GM23338 (cell line): ENCODE measurements around the gene INPP1. TPM values are rescaled to one million over a fixed set of nuclear protein-coding genes. Genes with fewer than 3 reads are reported as not detected.

Experiments
- ATAC-seq: fragments of 200-7000 bp; cut with Tn5 transposase; 3 replicates; pipeline ENCODE4 v1.9.1; 2020
- DNase-seq: peaks from one replicate; pipeline ENCODE4 v3.0.0-alpha.2; 2015; ENCODE audit warnings: low spot score
- H2AFZ ChIP-seq: fragments of 200-600 bp; sonication (generic); 2 replicates; pipeline ENCODE4 v1.8.0; 2016; ENCODE audit warnings: antibody characterized with exemption, mild to moderate bottlenecking, moderate library complexity
- H3F3A ChIP-seq: fragments of 200-600 bp; sonication (generic); replicated peaks from 2 replicates; pipeline ENCODE4 v1.8.0; 2017; ENCODE audit warnings: antibody characterized with exemption, mixed run types, low read depth
- H3K27ac ChIP-seq: fragments of 200-600 bp; sonication (generic); 2 replicates; pipeline ENCODE4 v1.6.1; 2016; ENCODE audit warnings: low read depth
- H3K27me3 ChIP-seq: fragments of 200-600 bp; sonication (generic); 2 replicates; pipeline ENCODE4 v1.8.0; 2016; ENCODE audit warnings: mild to moderate bottlenecking, mixed run types, moderate library complexity; ENCODE audit not compliant: insufficient read depth
- H3K36me3 ChIP-seq: fragments of 200-600 bp; sonication (generic); 2 replicates; pipeline ENCODE4 v1.8.0; 2016; ENCODE audit warnings: mild to moderate bottlenecking; ENCODE audit not compliant: insufficient read depth
- H3K4me1 ChIP-seq: fragments of 200-600 bp; sonication (generic); 2 replicates; pipeline ENCODE4 v1.8.0; 2016; ENCODE audit warnings: mild to moderate bottlenecking, moderate library complexity; ENCODE audit not compliant: insufficient read depth
- H3K4me2 ChIP-seq: fragments of 200-600 bp; sonication (generic); 2 replicates; pipeline ENCODE4 v1.7.1; 2017; ENCODE audit warnings: mixed run types
- H3K4me3 ChIP-seq: fragments of 200-600 bp; sonication (generic); 2 replicates; pipeline ENCODE4 v1.6.1; 2016; ENCODE audit warnings: mixed run types
- H3K79me2 ChIP-seq: fragments of 200-600 bp; sonication (generic); replicated peaks from 2 replicates; pipeline ENCODE4 v1.8.0; 2017; ENCODE audit warnings: mild to moderate bottlenecking; ENCODE audit not compliant: insufficient read depth
- H3K9me2 ChIP-seq: fragments of 200-600 bp; sonication (generic); 2 replicates; pipeline ENCODE4 v1.8.0; 2017; ENCODE audit not compliant: insufficient read depth
- H4K20me1 ChIP-seq: fragments of 200-600 bp; sonication (generic); replicated peaks from 2 replicates; pipeline ENCODE4 v1.8.0; 2017; ENCODE audit warnings: mild to moderate bottlenecking; ENCODE audit not compliant: insufficient read depth
- H3K27ac Mint-ChIP-seq: 2 replicates; pipeline ENCODE4 v1.8.0; 2020; ENCODE audit warnings: inconsistent platforms, mild to moderate bottlenecking, moderate library complexity, mixed read lengths
- H3K27me3 Mint-ChIP-seq: 3 replicates; pipeline ENCODE4 v1.8.0; 2022; ENCODE audit warnings: low read depth, mild to moderate bottlenecking, moderate library complexity, mixed read lengths, inconsistent platforms; ENCODE audit not compliant: insufficient read depth, poor library complexity
- H3K36me3 Mint-ChIP-seq: 3 replicates; pipeline ENCODE4 v1.8.0; 2021; ENCODE audit warnings: low read depth, mild to moderate bottlenecking, inconsistent platforms, moderate library complexity, mixed read lengths
- H3K4me1 Mint-ChIP-seq: 3 replicates; pipeline ENCODE4 v1.8.0; 2020; ENCODE audit warnings: mild to moderate bottlenecking, inconsistent platforms, mixed read lengths
- H3K4me3 Mint-ChIP-seq: 3 replicates; pipeline ENCODE4 v1.8.0; 2021; ENCODE audit warnings: moderate library complexity, mild to moderate bottlenecking, inconsistent platforms, mixed read lengths
- H3K9me3 Mint-ChIP-seq: 3 replicates; pipeline ENCODE4 v1.8.0; 2020; ENCODE audit warnings: moderate library complexity, mild to moderate bottlenecking, inconsistent platforms, mixed read lengths
- CREB1 ChIP-seq: fragments of 250-450 bp; sonication (Bioruptor Pico); IDR thresholded peaks from 2 replicates; pipeline ENCODE4 v1.5.0; 2020; ENCODE audit warnings: low read depth, mild to moderate bottlenecking, moderate library complexity
- EZH2 ChIP-seq: fragments of 200-600 bp; sonication (generic); IDR thresholded peaks from one replicate; pipeline ENCODE4 v1.8.0; 2017; ENCODE audit warnings: antibody characterized with exemption, mild to moderate bottlenecking, low read depth; ENCODE audit not compliant: unreplicated experiment
- EZH2phosphoT487 ChIP-seq: fragments of 200-600 bp; sonication (generic); IDR thresholded peaks from one replicate; pipeline ENCODE4 v1.8.1; 2018; ENCODE audit warnings: antibody characterized with exemption; ENCODE audit not compliant: unreplicated experiment
- JUNB ChIP-seq: IDR thresholded peaks from one replicate; pipeline ENCODE4 v1.6.1; 2016; ENCODE audit warnings: antibody characterized with exemption; ENCODE audit not compliant: unreplicated experiment
- NANOG ChIP-seq: IDR thresholded peaks from 2 replicates; pipeline ENCODE4 v1.6.1; 2016; ENCODE audit warnings: antibody characterized with exemption, borderline replicate concordance
- POLR2AphosphoS5 ChIP-seq: IDR thresholded peaks from 2 replicates; pipeline ENCODE4 v1.6.1; 2016; ENCODE audit warnings: antibody characterized with exemption, low read depth
- STAT1 ChIP-seq: IDR thresholded peaks from one replicate; pipeline ENCODE4 v1.6.1; 2016; ENCODE audit warnings: antibody characterized with exemption; ENCODE audit not compliant: unreplicated experiment
- ZNF114 ChIP-seq: fragments of 250-450 bp; sonication (Bioruptor Pico); IDR thresholded peaks from 2 replicates; pipeline ENCODE4 v1.5.0; 2020; ENCODE audit warnings: mild to moderate bottlenecking, moderate library complexity
- ZNF331 ChIP-seq: fragments of 250-450 bp; sonication (Bioruptor Pico); IDR thresholded peaks from 2 replicates; pipeline ENCODE4 v1.5.0; 2020; ENCODE audit warnings: low read depth, mild to moderate bottlenecking, moderate library complexity
- polyA plus RNA-seq: library from polyadenylated mRNA; unstranded; fragments of >200 nt; fragmentation: Nextera tagmentation; extraction: Ambion mirVana; gene quantifications from 2 replicates; pipeline ENCODE4 v1.2.1, GENCODE V29; 2016
- total RNA-seq: library from RNA; depleted of rRNA; stranded (reverse); fragments of >200 nt; shearing (Covaris generic); gene quantifications from 2 replicates; pipeline ENCODE4 v1.2.3, GENCODE V29; 2014
- TF ChIP-seq, protein P1 (sequence below): IDR thresholded peaks from 2 replicates; pipeline ENCODE4 v1.6.1; 2016; ENCODE audit warnings: antibody characterized with exemption
- TF ChIP-seq, protein P2 (sequence below), 2 experiments: fragments of 200-600 bp in 1 of 2; sonication (generic) in 1 of 2; conservative IDR thresholded peaks; 2 replicates each; pipeline versions ENCODE4 v1.5.1 to v1.6.1; 2016 to 2017; ENCODE audit warnings: antibody characterized with exemption in 2 of 2, low read depth in 2 of 2, mild to moderate bottlenecking in 2 of 2, moderate library complexity in 1 of 2
- TF ChIP-seq, protein P3 (sequence below): IDR thresholded peaks from one replicate; pipeline ENCODE4 v1.6.1; 2018; ENCODE audit warnings: antibody characterized with exemption; ENCODE audit not compliant: unreplicated experiment
- TF ChIP-seq, protein P4 (sequence below): fragments of 250-450 bp; sonication (Bioruptor Pico); IDR thresholded peaks from 2 replicates; pipeline ENCODE4 v1.5.0; 2020; ENCODE audit warnings: mild to moderate bottlenecking, moderate library complexity

INPP1 gene
- total and polyA plus RNA-seq, 2 experiments from 2014 or later: 2.6 to 6.5 TPM

DNA sequence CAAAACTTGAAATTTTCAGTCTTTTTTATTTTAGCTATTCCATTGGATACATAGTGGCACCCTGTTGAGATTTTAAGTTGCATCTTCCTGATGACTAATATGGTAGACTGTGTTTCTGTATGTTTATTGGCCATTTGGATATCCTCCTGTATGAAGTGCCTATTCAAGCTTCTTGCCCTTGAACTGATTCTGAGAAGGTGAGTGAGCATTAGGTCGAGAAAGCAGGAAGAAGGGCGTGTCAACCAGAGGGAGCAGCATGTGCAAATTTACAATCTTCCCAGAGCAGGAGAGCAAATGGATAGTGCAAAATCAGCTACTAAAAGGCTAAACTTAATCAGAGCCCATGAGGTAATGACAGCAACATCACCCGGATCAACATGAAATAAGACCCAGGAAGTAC lies 8.6 kb downstream of the INPP1 start:
- Histone ChIP-seq H3K4me2 (no peak overlapping the region), H3K9me2 (no peaks in the 10 kb centered on the region), H4K20me1 (no peaks in the 10 kb centered on the region), H3K36me3 (no peaks in the 10 kb centered on the region), H3K27me3 (no peaks in the 10 kb centered on the region), H3K4me3 (no peak overlapping the region), H3K79me2 (no peaks in the 10 kb centered on the region), H3K4me1 (no peaks in the 10 kb centered on the region), H3F3A (no peaks in the 10 kb centered on the region), H3K27ac (no peak overlapping the region), H2AFZ (no peak overlapping the region)
- TF ChIP-seq ZNF114 (CRISPR knock-in tag) (no peak), JUNB (no peak), CREB1 (CRISPR knock-in tag) (no peak), EZH2phosphoT487 (no peak), STAT1 (no peak), EZH2 (no peak), NANOG (no peak), ZNF331 (CRISPR knock-in tag) (no peak), POLR2AphosphoS5 (no peak)
- TF ChIP-seq, protein P1, sequence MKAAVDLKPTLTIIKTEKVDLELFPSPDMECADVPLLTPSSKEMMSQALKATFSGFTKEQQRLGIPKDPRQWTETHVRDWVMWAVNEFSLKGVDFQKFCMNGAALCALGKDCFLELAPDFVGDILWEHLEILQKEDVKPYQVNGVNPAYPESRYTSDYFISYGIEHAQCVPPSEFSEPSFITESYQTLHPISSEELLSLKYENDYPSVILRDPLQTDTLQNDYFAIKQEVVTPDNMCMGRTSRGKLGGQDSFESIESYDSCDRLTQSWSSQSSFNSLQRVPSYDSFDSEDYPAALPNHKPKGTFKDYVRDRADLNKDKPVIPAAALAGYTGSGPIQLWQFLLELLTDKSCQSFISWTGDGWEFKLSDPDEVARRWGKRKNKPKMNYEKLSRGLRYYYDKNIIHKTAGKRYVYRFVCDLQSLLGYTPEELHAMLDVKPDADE: no peak
- TF ChIP-seq, protein P2, sequence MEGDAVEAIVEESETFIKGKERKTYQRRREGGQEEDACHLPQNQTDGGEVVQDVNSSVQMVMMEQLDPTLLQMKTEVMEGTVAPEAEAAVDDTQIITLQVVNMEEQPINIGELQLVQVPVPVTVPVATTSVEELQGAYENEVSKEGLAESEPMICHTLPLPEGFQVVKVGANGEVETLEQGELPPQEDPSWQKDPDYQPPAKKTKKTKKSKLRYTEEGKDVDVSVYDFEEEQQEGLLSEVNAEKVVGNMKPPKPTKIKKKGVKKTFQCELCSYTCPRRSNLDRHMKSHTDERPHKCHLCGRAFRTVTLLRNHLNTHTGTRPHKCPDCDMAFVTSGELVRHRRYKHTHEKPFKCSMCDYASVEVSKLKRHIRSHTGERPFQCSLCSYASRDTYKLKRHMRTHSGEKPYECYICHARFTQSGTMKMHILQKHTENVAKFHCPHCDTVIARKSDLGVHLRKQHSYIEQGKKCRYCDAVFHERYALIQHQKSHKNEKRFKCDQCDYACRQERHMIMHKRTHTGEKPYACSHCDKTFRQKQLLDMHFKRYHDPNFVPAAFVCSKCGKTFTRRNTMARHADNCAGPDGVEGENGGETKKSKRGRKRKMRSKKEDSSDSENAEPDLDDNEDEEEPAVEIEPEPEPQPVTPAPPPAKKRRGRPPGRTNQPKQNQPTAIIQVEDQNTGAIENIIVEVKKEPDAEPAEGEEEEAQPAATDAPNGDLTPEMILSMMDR (conservative IDR thresholded peaks at IDR 0.05; ENCODE audit: low read depth in 2 of 2): no peak
- TF ChIP-seq, protein P3, sequence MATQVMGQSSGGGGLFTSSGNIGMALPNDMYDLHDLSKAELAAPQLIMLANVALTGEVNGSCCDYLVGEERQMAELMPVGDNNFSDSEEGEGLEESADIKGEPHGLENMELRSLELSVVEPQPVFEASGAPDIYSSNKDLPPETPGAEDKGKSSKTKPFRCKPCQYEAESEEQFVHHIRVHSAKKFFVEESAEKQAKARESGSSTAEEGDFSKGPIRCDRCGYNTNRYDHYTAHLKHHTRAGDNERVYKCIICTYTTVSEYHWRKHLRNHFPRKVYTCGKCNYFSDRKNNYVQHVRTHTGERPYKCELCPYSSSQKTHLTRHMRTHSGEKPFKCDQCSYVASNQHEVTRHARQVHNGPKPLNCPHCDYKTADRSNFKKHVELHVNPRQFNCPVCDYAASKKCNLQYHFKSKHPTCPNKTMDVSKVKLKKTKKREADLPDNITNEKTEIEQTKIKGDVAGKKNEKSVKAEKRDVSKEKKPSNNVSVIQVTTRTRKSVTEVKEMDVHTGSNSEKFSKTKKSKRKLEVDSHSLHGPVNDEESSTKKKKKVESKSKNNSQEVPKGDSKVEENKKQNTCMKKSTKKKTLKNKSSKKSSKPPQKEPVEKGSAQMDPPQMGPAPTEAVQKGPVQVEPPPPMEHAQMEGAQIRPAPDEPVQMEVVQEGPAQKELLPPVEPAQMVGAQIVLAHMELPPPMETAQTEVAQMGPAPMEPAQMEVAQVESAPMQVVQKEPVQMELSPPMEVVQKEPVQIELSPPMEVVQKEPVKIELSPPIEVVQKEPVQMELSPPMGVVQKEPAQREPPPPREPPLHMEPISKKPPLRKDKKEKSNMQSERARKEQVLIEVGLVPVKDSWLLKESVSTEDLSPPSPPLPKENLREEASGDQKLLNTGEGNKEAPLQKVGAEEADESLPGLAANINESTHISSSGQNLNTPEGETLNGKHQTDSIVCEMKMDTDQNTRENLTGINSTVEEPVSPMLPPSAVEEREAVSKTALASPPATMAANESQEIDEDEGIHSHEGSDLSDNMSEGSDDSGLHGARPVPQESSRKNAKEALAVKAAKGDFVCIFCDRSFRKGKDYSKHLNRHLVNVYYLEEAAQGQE: no peak
- TF ChIP-seq, protein P4, sequence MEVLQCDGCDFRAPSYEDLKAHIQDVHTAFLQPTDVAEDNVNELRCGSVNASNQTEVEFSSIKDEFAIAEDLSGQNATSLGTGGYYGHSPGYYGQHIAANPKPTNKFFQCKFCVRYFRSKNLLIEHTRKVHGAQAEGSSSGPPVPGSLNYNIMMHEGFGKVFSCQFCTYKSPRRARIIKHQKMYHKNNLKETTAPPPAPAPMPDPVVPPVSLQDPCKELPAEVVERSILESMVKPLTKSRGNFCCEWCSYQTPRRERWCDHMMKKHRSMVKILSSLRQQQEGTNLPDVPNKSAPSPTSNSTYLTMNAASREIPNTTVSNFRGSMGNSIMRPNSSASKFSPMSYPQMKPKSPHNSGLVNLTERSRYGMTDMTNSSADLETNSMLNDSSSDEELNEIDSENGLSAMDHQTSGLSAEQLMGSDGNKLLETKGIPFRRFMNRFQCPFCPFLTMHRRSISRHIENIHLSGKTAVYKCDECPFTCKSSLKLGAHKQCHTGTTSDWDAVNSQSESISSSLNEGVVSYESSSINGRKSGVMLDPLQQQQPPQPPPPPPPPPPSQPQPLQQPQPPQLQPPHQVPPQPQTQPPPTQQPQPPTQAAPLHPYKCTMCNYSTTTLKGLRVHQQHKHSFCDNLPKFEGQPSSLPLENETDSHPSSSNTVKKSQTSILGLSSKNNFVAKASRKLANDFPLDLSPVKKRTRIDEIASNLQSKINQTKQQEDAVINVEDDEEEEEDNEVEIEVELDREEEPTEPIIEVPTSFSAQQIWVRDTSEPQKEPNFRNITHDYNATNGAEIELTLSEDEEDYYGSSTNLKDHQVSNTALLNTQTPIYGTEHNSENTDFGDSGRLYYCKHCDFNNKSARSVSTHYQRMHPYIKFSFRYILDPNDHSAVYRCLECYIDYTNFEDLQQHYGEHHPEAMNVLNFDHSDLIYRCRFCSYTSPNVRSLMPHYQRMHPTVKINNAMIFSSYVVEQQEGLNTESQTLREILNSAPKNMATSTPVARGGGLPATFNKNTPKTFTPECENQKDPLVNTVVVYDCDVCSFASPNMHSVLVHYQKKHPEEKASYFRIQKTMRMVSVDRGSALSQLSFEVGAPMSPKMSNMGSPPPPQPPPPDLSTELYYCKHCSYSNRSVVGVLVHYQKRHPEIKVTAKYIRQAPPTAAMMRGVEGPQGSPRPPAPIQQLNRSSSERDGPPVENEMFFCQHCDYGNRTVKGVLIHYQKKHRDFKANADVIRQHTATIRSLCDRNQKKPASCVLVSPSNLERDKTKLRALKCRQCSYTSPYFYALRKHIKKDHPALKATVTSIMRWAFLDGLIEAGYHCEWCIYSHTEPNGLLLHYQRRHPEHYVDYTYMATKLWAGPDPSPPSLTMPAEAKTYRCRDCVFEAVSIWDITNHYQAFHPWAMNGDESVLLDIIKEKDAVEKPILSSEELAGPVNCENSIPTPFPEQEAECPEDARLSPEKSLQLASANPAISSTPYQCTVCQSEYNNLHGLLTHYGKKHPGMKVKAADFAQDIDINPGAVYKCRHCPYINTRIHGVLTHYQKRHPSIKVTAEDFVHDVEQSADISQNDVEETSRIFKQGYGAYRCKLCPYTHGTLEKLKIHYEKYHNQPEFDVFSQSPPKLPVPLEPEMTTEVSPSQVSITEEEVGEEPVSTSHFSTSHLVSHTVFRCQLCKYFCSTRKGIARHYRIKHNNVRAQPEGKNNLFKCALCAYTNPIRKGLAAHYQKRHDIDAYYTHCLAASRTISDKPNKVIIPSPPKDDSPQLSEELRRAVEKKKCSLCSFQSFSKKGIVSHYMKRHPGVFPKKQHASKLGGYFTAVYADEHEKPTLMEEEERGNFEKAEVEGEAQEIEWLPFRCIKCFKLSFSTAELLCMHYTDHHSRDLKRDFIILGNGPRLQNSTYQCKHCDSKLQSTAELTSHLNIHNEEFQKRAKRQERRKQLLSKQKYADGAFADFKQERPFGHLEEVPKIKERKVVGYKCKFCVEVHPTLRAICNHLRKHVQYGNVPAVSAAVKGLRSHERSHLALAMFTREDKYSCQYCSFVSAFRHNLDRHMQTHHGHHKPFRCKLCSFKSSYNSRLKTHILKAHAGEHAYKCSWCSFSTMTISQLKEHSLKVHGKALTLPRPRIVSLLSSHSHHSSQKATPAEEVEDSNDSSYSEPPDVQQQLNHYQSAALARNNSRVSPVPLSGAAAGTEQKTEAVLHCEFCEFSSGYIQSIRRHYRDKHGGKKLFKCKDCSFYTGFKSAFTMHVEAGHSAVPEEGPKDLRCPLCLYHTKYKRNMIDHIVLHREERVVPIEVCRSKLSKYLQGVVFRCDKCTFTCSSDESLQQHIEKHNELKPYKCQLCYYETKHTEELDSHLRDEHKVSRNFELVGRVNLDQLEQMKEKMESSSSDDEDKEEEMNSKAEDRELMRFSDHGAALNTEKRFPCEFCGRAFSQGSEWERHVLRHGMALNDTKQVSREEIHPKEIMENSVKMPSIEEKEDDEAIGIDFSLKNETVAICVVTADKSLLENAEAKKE (CRISPR knock-in tag): no peak
- no peak for ATAC-seq
- H3K4me1 Mint-ChIP-seq: peaks cover 6% of the 10 kb centered on the region; the same call in 2 of the 3 replicates
- H3K4me3 Mint-ChIP-seq: no peak overlapping the region
- H3K27ac Mint-ChIP-seq: no peak overlapping the region
- H3K27me3 Mint-ChIP-seq: no peaks in the 10 kb centered on the region
- H3K36me3 Mint-ChIP-seq: no peaks in the 10 kb centered on the region
- H3K9me3 Mint-ChIP-seq: no peaks in the 10 kb centered on the region; the same call in 2 of the 3 replicates
- DNase-seq: no peak
